Uterus (tissue), 4 donors: ENCODE results near the gene MYBBP1A. TPM values are rescaled to one million over a fixed set of nuclear protein-coding genes. Genes with fewer than 3 reads are reported as not detected.

Experiments
- DNase-seq, 2 donors: peaks; one replicate each; pipeline ENCODE4 v3.0.0-alpha.2; 2019 to 2020
- H3K27ac ChIP-seq, 2 donors: fragments of 200-600 bp; sonication (generic); 1 replicate in 1 of 2; 2 replicates in 1 of 2; pipeline ENCODE4 v1.5.1; 2016 to 2018
- H3K27me3 ChIP-seq, 2 donors: fragments of 200-600 bp; sonication (generic); one replicate each; pipeline ENCODE4 v1.5.1; 2018 to 2019; ENCODE audit warnings: control low read depth in 1 of 2
- H3K36me3 ChIP-seq, 2 donors: fragments of 200-600 bp; sonication (generic); one replicate each; pipeline ENCODE4 v1.5.1; 2019; ENCODE audit warnings: control low read depth in 1 of 2
- H3K4me1 ChIP-seq, 2 donors: fragments of 200-600 bp; sonication (generic); one replicate each; pipeline ENCODE4 v1.5.1; 2018 to 2019; ENCODE audit warnings: control low read depth in 1 of 2
- H3K4me3 ChIP-seq, 2 donors: fragments of 200-600 bp; sonication (generic); 1 replicate in 1 of 2; 2 replicates in 1 of 2; pipeline ENCODE4 v1.5.1; 2018 to 2019; ENCODE audit warnings: mild to moderate bottlenecking in 1 of 2
- H3K9me3 ChIP-seq, 2 donors: fragments of 200-600 bp; sonication (generic); one replicate each; pipeline ENCODE4 v1.5.1; 2019; ENCODE audit warnings: control low read depth in 1 of 2
- POLR2A ChIP-seq, 2 donors: fragments of 450-650 bp; IDR thresholded peaks; one replicate each; pipeline ENCODE4 v1.6.1; 2016; ENCODE audit warnings: antibody characterized with exemption in 2 of 2, mild to moderate bottlenecking in 1 of 2, moderate library complexity in 1 of 2
- intact Hi-C: fragments of 100-400 bp; cut with DNase I; formaldehyde crosslinking; loops from one replicate; pipeline ENCODE4 v1.15.1; 2023; ENCODE audit warnings: low total_unique reads
- total RNA-seq, 4 donors: library from RNA; depleted of rRNA in 3 of 4; stranded (reverse); fragments of >200 nt in 3 of 4; gene quantifications; one replicate each; pipeline versions ENCODE4 v1.1.0 to v1.2.4, GENCODE V29; 2014 to 2023
- TF ChIP-seq, protein P1 (sequence below), 4 experiments: fragments of 200-600 bp in 2 of 4; fragments of 450-650 bp in 2 of 4; sonication (generic) in 2 of 4; IDR thresholded peaks; one replicate each; pipeline ENCODE4 v1.5.1; 2016 to 2019; ENCODE audit warnings: antibody characterized with exemption in 4 of 4, mild to moderate bottlenecking in 2 of 4, moderate library complexity in 1 of 4
- donor health status: DM: yes; HTN: yes; CAD: no.

Gene MYBBP1A
- total RNA-seq, 4 donors from 2014 or later: 10.9 to 64.7 (median 25.2) TPM

- peaks cover 0 to 5% of the 10 kb centered on the region in 2 donors for H3K4me1 ChIP-seq
- intact Hi-C loops: no loop called here
Observed at GRCh38 chr17:4530799-4531730, 24.1 kb downstream of the MYBBP1A start.

DNA sequence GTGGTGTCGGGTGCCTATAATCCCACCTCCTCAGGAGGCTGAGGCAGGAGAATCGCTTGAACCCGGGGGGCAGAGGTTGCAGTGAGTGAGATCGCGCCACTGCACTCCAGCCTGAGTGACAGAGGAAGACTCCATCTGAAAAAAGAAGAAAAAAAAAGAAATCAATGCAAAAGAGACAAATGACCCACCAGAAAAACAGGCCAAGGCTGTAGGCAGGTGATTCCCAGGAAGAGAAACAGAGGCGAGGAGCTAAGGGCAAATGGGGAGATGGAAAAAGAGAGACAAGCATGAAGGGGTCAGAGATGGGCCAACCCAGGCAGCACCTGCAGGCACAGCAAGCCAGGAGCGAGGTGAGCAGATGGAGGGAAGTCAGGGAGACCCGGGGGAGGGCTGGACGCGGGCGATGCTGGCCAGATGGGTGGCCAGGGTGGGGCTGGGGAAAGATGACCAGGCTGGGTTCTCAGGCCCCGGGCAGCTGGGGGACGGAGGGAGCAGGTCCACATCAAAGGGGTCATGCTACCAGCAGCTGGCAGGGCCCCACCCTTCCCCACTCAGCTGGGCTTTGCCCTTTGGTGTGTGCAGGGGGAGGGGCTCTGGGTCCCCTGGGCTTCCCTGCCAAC is 25.5 kb downstream of the MYBBP1A start:
- TF ChIP-seq POLR2A (IDR thresholded peaks at IDR 0.05): no peak
- TF ChIP-seq, protein P1, sequence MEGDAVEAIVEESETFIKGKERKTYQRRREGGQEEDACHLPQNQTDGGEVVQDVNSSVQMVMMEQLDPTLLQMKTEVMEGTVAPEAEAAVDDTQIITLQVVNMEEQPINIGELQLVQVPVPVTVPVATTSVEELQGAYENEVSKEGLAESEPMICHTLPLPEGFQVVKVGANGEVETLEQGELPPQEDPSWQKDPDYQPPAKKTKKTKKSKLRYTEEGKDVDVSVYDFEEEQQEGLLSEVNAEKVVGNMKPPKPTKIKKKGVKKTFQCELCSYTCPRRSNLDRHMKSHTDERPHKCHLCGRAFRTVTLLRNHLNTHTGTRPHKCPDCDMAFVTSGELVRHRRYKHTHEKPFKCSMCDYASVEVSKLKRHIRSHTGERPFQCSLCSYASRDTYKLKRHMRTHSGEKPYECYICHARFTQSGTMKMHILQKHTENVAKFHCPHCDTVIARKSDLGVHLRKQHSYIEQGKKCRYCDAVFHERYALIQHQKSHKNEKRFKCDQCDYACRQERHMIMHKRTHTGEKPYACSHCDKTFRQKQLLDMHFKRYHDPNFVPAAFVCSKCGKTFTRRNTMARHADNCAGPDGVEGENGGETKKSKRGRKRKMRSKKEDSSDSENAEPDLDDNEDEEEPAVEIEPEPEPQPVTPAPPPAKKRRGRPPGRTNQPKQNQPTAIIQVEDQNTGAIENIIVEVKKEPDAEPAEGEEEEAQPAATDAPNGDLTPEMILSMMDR (IDR thresholded peaks at IDR 0.05): no peak
- no peak overlapping the region for H3K4me3 ChIP-seq
- no peaks in the 10 kb centered on the region for H3K27me3 ChIP-seq
- H3K36me3 ChIP-seq: no peaks in the 10 kb centered on the region
- peak overlapping the region; percentile 23 to 24 for H3K27ac ChIP-seq
- no peaks in the 10 kb centered on the region for H3K4me1 ChIP-seq
- intact Hi-C loops: no loop called here
- DNase-seq: no peak
- H3K9me3 ChIP-seq: no peaks in the 10 kb centered on the region

More at GRCh38 chr17:4530799-4531730, 24.1 kb downstream of the MYBBP1A start:
- H3K27me3 ChIP-seq: no peaks in the 10 kb centered on the region
- no peak for DNase-seq
- TF ChIP-seq, protein P1 (IDR thresholded peaks at IDR 0.05): no peak
- no peak for TF ChIP-seq POLR2A (IDR thresholded peaks at IDR 0.05)
- peak overlapping the region; percentile 10 to 15 for H3K27ac ChIP-seq
- no peaks in the 10 kb centered on the region for H3K36me3 ChIP-seq
- H3K4me3 ChIP-seq: no peak overlapping the region
- H3K9me3 ChIP-seq: no peaks in the 10 kb centered on the region

- H3K4me1 ChIP-seq: no peaks in the 10 kb centered on the region
- H3K4me3 ChIP-seq: no peak overlapping the region
- intact Hi-C loops: no loop called here
- no peaks in the 10 kb centered on the region for H3K36me3 ChIP-seq
- H3K27ac ChIP-seq: no peak overlapping the region
- TF ChIP-seq POLR2A (IDR thresholded peaks at IDR 0.05): no peak
- TF ChIP-seq, protein P1 (IDR thresholded peaks at IDR 0.05): no peak
- DNase-seq: no peak
- H3K9me3 ChIP-seq: no peaks in the 10 kb centered on the region
- no peaks in the 10 kb centered on the region for H3K27me3 ChIP-seq
Observed at GRCh38 chr17:4527566-4528125, 27.5 kb downstream of the MYBBP1A start.

DNA sequence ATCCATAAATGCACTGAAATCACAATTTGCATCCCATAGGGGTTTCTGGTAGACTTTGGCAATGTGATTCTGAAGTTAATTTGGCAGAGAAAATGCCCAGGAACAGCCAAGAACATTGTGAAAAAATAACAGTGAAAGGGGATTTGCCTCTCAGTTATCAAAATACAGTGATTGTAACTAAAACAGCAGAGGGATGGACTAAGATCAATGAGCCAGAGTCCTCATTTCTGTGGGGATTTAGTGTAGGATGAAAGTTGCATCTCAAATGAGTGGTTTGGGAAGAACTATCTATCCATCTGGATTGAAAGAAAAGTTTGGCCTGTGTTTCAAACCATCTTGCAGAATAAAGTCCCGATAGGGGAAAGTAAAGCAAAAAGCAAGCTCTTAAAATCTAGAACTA is 28.1 kb downstream of the MYBBP1A start:
- Histone ChIP-seq H3K4me1 (no peaks in the 10 kb centered on the region), H3K36me3 (no peaks in the 10 kb centered on the region), H3K9me3 (no peaks in the 10 kb centered on the region), H3K27me3 (no peaks in the 10 kb centered on the region), H3K4me3 (no peak overlapping the region), H3K27ac (no peak overlapping the region)
- TF ChIP-seq, protein P1 (IDR thresholded peaks at IDR 0.05): no peak
- no peak for DNase-seq
- intact Hi-C loops: no loop called here
